PFSK-1 (cell line): ENCODE data around the gene TMEM242.

Experiments
- FOXP2 ChIP-seq: optimal IDR thresholded peaks from 2 replicates; pipeline ENCODE3; 2011; ENCODE audit warnings: borderline replicate concordance, control low read depth, inconsistent platforms; ENCODE audit not compliant: insufficient read depth; ENCODE audit errors: extremely low read length, extremely low read depth
- POLR2AphosphoS5 ChIP-seq: IDR thresholded peaks from 2 replicates; pipeline ENCODE4 v1.6.1; 2012; ENCODE audit warnings: low read depth, mild to moderate bottlenecking, control low read depth, low read length, moderate library complexity
- SIN3A ChIP-seq: IDR thresholded peaks from 2 replicates; pipeline ENCODE4 v1.6.1; 2012; ENCODE audit warnings: mild to moderate bottlenecking, low read length, moderate library complexity, borderline replicate concordance; ENCODE audit not compliant: insufficient read depth
- TAF1 ChIP-seq: IDR thresholded peaks from 2 replicates; pipeline ENCODE4 v1.6.1; 2012; ENCODE audit warnings: low read length, control low read depth, borderline replicate concordance; ENCODE audit not compliant: insufficient read depth
- TF ChIP-seq, protein P1 (sequence below), 2 experiments: IDR thresholded peaks; 2 replicates each; pipeline versions ENCODE4 v1.6.1 to v1.8.0; 2011 to 2012; ENCODE audit warnings: low read depth in 2 of 2, low read length in 2 of 2, control low read depth in 1 of 2, inconsistent platforms in 1 of 2, mild to moderate bottlenecking in 1 of 2, moderate library complexity in 1 of 2; ENCODE audit not compliant: insufficient read depth in 1 of 2

Gene TMEM242

DNA sequence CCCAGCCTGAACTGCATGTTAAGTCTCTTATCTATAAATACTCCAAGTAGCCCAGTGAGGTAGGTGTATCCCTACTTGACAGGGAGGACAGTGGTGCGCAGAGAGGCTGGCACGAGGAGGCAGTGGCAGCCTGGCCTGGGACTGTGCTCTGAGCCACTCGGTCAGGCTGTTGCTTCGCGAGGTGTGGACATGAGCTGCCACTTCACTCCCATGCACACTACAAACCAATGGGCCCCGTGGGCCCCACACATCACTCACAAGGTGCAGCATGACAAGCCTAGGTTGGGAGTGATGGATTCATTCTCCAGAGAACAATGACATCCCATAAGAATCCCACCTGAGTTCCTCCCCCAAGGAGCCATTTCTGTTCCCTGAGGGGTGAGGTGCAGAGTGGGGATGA lies 54.9 kb downstream of the TMEM242 start:
- no peak for TF ChIP-seq SIN3A
- no peak for TF ChIP-seq POLR2AphosphoS5
- no peak for TF ChIP-seq TAF1
- no peak for TF ChIP-seq FOXP2
- TF ChIP-seq, protein P1, sequence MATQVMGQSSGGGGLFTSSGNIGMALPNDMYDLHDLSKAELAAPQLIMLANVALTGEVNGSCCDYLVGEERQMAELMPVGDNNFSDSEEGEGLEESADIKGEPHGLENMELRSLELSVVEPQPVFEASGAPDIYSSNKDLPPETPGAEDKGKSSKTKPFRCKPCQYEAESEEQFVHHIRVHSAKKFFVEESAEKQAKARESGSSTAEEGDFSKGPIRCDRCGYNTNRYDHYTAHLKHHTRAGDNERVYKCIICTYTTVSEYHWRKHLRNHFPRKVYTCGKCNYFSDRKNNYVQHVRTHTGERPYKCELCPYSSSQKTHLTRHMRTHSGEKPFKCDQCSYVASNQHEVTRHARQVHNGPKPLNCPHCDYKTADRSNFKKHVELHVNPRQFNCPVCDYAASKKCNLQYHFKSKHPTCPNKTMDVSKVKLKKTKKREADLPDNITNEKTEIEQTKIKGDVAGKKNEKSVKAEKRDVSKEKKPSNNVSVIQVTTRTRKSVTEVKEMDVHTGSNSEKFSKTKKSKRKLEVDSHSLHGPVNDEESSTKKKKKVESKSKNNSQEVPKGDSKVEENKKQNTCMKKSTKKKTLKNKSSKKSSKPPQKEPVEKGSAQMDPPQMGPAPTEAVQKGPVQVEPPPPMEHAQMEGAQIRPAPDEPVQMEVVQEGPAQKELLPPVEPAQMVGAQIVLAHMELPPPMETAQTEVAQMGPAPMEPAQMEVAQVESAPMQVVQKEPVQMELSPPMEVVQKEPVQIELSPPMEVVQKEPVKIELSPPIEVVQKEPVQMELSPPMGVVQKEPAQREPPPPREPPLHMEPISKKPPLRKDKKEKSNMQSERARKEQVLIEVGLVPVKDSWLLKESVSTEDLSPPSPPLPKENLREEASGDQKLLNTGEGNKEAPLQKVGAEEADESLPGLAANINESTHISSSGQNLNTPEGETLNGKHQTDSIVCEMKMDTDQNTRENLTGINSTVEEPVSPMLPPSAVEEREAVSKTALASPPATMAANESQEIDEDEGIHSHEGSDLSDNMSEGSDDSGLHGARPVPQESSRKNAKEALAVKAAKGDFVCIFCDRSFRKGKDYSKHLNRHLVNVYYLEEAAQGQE (IDR thresholded peaks at IDR 0.05; ENCODE audit: insufficient read depth in 1 of 2, low read depth in 2 of 2, low read length in 2 of 2) = no peak

DNA sequence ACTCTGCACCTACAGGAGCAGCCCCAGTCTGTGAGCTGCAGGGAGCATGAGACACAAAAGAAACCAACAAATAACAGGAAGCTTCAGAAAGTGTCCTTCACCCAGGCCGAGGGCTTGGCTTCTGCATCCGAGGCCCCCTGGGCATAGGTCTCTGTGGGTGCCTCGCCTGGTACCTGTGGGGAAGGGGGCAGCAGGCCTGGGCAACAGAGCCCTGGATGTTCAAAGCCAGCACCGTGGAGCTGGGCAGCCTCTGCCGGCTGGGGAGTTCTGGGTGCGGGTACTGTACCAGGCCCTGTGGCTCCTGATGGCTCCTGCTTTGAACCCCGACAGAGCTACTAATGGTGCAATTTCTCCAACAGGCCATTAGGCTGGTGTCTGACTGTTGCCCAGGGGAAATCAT lies 55.7 kb downstream of the TMEM242 start:
- TF ChIP-seq, protein P1 (IDR thresholded peaks at IDR 0.05; ENCODE audit: insufficient read depth in 1 of 2, low read depth in 2 of 2, low read length in 2 of 2) = no peak
- TF ChIP-seq FOXP2 = no peak
- no peak for TF ChIP-seq SIN3A
- TF ChIP-seq TAF1 = no peak
- TF ChIP-seq POLR2AphosphoS5 = no peak

DNA sequence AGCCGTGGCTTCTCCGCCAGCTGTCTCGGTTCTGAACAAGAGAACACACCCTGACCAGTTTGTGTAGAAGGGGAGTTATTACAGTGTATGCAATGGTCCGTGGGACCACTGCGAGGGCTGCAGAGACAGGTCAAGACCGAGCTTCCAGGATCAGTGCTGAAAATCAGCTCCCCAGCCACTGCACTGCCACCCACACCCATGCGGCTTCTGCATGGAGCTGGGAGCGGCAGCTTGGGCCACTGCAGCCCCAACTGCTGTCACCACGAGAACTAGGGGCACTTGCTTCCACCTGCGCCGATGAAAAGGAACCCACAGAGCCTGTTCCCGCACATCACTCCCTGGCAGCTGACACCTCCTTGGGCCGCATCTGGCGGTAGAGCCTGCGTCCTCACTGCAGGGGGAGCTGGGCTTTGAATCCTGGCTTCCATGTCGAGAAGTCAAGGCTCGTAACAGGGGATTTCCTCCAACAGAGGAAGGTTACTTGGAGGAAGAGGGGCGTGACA lies 56.2 kb downstream of the TMEM242 start:
- TF ChIP-seq, protein P1 (IDR thresholded peaks at IDR 0.05; ENCODE audit: insufficient read depth in 1 of 2, low read depth in 2 of 2, low read length in 2 of 2) = no peak
- TF ChIP-seq FOXP2 (no peak), POLR2AphosphoS5 (no peak), TAF1 (no peak), SIN3A (no peak)

DNA sequence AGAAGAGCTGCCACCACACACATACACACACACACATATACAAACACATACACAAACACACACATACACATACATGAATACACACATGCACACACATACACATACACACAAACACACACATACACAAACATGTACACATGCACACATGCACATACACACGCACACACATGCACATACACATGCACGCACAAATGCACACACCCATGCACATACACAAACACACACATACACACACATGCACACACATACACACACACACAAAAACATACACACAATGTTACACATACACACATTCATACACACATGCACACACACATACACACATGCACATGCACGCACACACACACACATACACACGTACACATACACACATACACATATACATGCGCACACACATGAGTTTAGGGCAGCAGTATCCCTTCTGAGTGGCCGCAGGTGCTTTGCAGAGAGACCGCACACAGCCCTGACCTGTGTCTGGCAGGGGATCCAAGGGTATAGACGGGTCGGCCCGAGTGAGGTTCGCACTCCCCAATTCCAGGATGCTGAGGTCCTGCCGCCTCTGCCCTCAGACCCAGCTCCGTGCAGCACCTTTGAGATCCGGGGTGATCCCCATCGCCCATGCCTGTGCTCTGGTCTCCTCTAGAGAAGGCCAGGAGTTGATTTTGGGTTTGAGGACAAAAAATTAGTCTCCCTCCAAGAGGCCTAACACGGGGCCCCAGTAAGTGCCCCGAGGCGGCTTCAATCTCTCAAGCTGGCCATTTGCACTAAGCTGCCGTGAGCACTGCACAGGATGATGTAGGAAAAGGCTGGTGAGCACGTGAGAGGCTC lies 56.8 kb downstream of the TMEM242 start:
- TF ChIP-seq, protein P1 (IDR thresholded peaks at IDR 0.05; ENCODE audit: insufficient read depth in 1 of 2, low read depth in 2 of 2, low read length in 2 of 2) = no peak
- TF ChIP-seq SIN3A = no peak
- TF ChIP-seq FOXP2 = no peak
- no peak for TF ChIP-seq POLR2AphosphoS5
- TF ChIP-seq TAF1 = no peak

DNA sequence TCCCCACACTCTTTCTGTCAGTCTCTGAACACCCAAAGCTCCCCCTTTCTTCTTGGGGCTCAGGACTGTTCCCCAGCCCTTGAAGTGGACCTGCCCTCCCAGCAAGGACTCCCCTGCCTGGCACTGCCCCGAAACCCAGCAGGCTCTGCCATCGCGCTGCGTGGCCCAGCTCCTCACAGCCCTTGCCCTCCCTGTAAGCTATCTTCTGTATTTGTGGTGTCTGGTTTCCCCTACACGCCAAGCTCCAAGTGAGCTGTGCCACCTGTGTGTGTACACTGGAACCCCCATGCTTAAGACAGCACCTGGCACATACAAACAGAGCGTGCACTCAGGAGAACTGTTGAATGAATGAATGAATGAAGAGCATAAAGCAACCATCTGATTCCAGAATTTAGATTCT lies 57.7 kb downstream of the TMEM242 start:
- TF ChIP-seq FOXP2 (no peak), TAF1 (no peak), SIN3A (no peak), POLR2AphosphoS5 (no peak)
- TF ChIP-seq, protein P1 (IDR thresholded peaks at IDR 0.05; ENCODE audit: insufficient read depth in 1 of 2, low read depth in 2 of 2, low read length in 2 of 2) = no peak
